CD14-positive monocyte (primary cell): ENCODE results near the gene LPIN2. TPM values are rescaled to one million over a fixed set of nuclear protein-coding genes. Genes with fewer than 3 reads are reported as not detected.
A peak's percentile ranks its signal among the peaks of the same experiment; 100 is the strongest.
"Not testable (repeated sequence)": the region's sequence is repeated elsewhere in the genome, so short reads cannot be mapped to it uniquely, and the experiment has no call there.

Source experiments
- DNase-seq, 3 donors: peaks; one replicate each; pipeline ENCODE4 v3.0.0-alpha.2; 2011 to 2022
- H2AFZ ChIP-seq: 2 replicates; pipeline ENCODE4 v1.6.0; 2012; ENCODE audit warnings: mild to moderate bottlenecking, low read depth, low read length, inconsistent platforms; ENCODE audit not compliant: insufficient read depth, poor library complexity, severe bottlenecking
- H3K27ac ChIP-seq, 2 donors: 1 replicate in 1 of 2; 2 replicates in 1 of 2; pipeline ENCODE4 v1.5.1; 2012 to 2013; ENCODE audit warnings: low read length in 2 of 2, control low read depth in 1 of 2, inconsistent platforms in 1 of 2, low read depth in 1 of 2, mild to moderate bottlenecking in 1 of 2
- H3K27me3 ChIP-seq, 2 donors: one replicate each; pipeline versions ENCODE4 v1.6.0 to v1.6.1; 2011 to 2013; ENCODE audit warnings: low read length in 2 of 2; ENCODE audit not compliant: control insufficient read depth in 2 of 2, insufficient read depth in 2 of 2
- H3K36me3 ChIP-seq, 2 donors: replicated peaks in 1 of 2; 1 replicate in 1 of 2; 2 replicates in 1 of 2; pipeline versions ENCODE4 v1.5.1 to v1.6.1; 2012 to 2013; ENCODE audit warnings: low read length in 2 of 2, control low read depth in 1 of 2, inconsistent platforms in 1 of 2, mild to moderate bottlenecking in 1 of 2; ENCODE audit not compliant: insufficient read depth in 2 of 2, control insufficient read depth in 1 of 2
- H3K4me1 ChIP-seq, 2 donors: 1 replicate in 1 of 2; 2 replicates in 1 of 2; pipeline versions ENCODE4 v1.5.1 to v1.6.1; 2012 to 2013; ENCODE audit warnings: low read length in 2 of 2, control low read depth in 1 of 2, inconsistent platforms in 1 of 2, mild to moderate bottlenecking in 1 of 2, moderate library complexity in 1 of 2; ENCODE audit not compliant: insufficient read depth in 2 of 2, control insufficient read depth in 1 of 2
- H3K4me2 ChIP-seq: replicated peaks from 2 replicates; pipeline ENCODE3; 2012; ENCODE audit warnings: low read length, moderate library complexity, mild to moderate bottlenecking; ENCODE audit not compliant: poor library complexity, severe bottlenecking; ENCODE audit errors: extremely low read depth
- H3K4me3 ChIP-seq, 3 experiments: fragments of 200-600 bp in 1 of 3; sonication (generic) in 1 of 3; replicated peaks in 1 of 3; 1 replicate in 2 of 3; 2 replicates in 1 of 3; pipeline ENCODE4 v1.5.1; 2011 to 2013; ENCODE audit warnings: low read length in 3 of 3, mild to moderate bottlenecking in 3 of 3, control low read depth in 2 of 3, low read depth in 2 of 3, inconsistent platforms in 1 of 3, moderate library complexity in 1 of 3
- H3K79me2 ChIP-seq: 2 replicates; pipeline ENCODE4 v1.6.0; 2012; ENCODE audit warnings: mild to moderate bottlenecking, control low read depth, inconsistent platforms, low read length, moderate library complexity; ENCODE audit not compliant: insufficient read depth
- H3K9ac ChIP-seq: 2 replicates; pipeline ENCODE4 v1.6.0; 2017; ENCODE audit warnings: low read length, mild to moderate bottlenecking; ENCODE audit not compliant: insufficient read depth, poor library complexity, severe bottlenecking
- H3K9me3 ChIP-seq, 2 donors: replicated peaks in 1 of 2; 1 replicate in 1 of 2; 2 replicates in 1 of 2; pipeline versions ENCODE4 v1.5.1 to v1.6.1; 2012 to 2013; ENCODE audit warnings: low read length in 2 of 2, control low read depth in 1 of 2; ENCODE audit not compliant: control insufficient read depth in 1 of 2, insufficient read depth in 1 of 2
- H4K20me1 ChIP-seq: 2 replicates; pipeline ENCODE4 v1.6.0; 2012; ENCODE audit warnings: mild to moderate bottlenecking, low read length, control low read depth, moderate library complexity; ENCODE audit not compliant: insufficient read depth
- H3K27ac Mint-ChIP-seq, 7 donors: one replicate each; pipeline ENCODE4 v1.8.0; 2020; ENCODE audit warnings: mild to moderate bottlenecking in 7 of 7, mixed read lengths in 7 of 7, moderate library complexity in 6 of 7, inconsistent platforms in 2 of 7
- H3K27me3 Mint-ChIP-seq, 3 donors: one replicate each; pipeline ENCODE4 v1.8.0; 2021 to 2022; ENCODE audit warnings: low read depth in 3 of 3, mild to moderate bottlenecking in 3 of 3, mixed read lengths in 3 of 3, moderate library complexity in 3 of 3, inconsistent platforms in 1 of 3
- H3K36me3 Mint-ChIP-seq, 2 donors: one replicate each; pipeline ENCODE4 v1.8.0; 2020; ENCODE audit warnings: mixed read lengths in 2 of 2, inconsistent platforms in 1 of 2, mild to moderate bottlenecking in 1 of 2
- H3K4me1 Mint-ChIP-seq: one replicate; pipeline ENCODE4 v1.8.0; 2020; ENCODE audit warnings: mild to moderate bottlenecking, mixed read lengths
- H3K4me3 Mint-ChIP-seq, 2 donors: one replicate each; pipeline ENCODE4 v1.8.0; 2020; ENCODE audit warnings: mild to moderate bottlenecking in 2 of 2, mixed read lengths in 2 of 2, moderate library complexity in 1 of 2
- H3K9me3 Mint-ChIP-seq, 7 donors: one replicate each; pipeline ENCODE4 v1.8.0; 2020 to 2022; ENCODE audit warnings: mixed read lengths in 7 of 7, mild to moderate bottlenecking in 6 of 7, moderate library complexity in 6 of 7, inconsistent platforms in 2 of 7
- CTCF ChIP-seq: fragments of 200-600 bp; IDR thresholded peaks from one replicate; pipeline ENCODE4 v1.8.0; 2022; ENCODE audit warnings: antibody characterized with exemption, mild to moderate bottlenecking
- WGBS: methylation state at CpG from one replicate; pipeline ENCODE4 v1.1.5; 2013; ENCODE audit warnings: missing lambda C conversion rate; ENCODE audit not compliant: insufficient coverage; 5-methylcytosine and 5-hydroxymethylcytosine counted together
- intact Hi-C, 2 donors: fragments of 100-400 bp; cut with micrococcal nuclease; formaldehyde crosslinking; loops; one replicate each; pipeline versions ENCODE4 v1.15.0 to v1.15.1; 2023
- polyA plus RNA-seq, 3 donors: library from polyadenylated mRNA; depleted of rRNA in 1 of 3; unstranded in 2 of 3; stranded (reverse) in 1 of 3; fragments of 300-500 nt in 2 of 3; fragments of >200 nt in 1 of 3; fragmentation: Illumina TruSeq in 2 of 3; gene quantifications; 1 replicate in 2 of 3; 2 replicates in 1 of 3; pipeline ENCODE4 v1.2.3, GENCODE V29; 2012 to 2021

Gene LPIN2
- polyA plus RNA-seq, 3 donors, result 9.3 to 16.3 (median 10.3) TPM

- H2AFZ ChIP-seq, result no peak overlapping the region
- H3K27me3 ChIP-seq, result no peaks in the 10 kb centered on the region
- H3K27ac Mint-ChIP-seq, result peak overlapping the region in 1 of 7 donors; percentile 80
- no peak for DNase-seq
- peaks cover 8 to 34% of the 10 kb centered on the region in 2 donors for H3K36me3 ChIP-seq
- H3K4me1 Mint-ChIP-seq, result peaks cover 27% of the 10 kb centered on the region
- no peak overlapping the region for H3K9ac ChIP-seq
- peaks cover 39 to 52% of the 10 kb centered on the region in 2 donors for H3K36me3 Mint-ChIP-seq
- TF ChIP-seq CTCF, result no peak
- intact Hi-C loops, result no loop called here
- no peak overlapping the region for H3K4me2 ChIP-seq
- H3K4me3 Mint-ChIP-seq, result no peak overlapping the region
- peaks cover 56% of the 10 kb centered on the region for H4K20me1 ChIP-seq
- peaks cover 2 to 10% (median 4%) of the 10 kb centered on the region in 7 donors for H3K9me3 Mint-ChIP-seq
- no peak overlapping the region for H3K4me3 ChIP-seq
- WGBS, result 100% methylated on average over 2 of the region's 6 CpGs
- peaks cover 64% of the 10 kb centered on the region for H3K79me2 ChIP-seq
- no peak overlapping the region for H3K27ac ChIP-seq
- no peaks in the 10 kb centered on the region for H3K27me3 Mint-ChIP-seq
- H3K9me3 ChIP-seq, result peaks cover 0 to 5% of the 10 kb centered on the region in 2 donors
- H3K4me1 ChIP-seq, result peaks cover 26 to 27% of the 10 kb centered on the region in 2 donors
Observed at GRCh38 chr18:3005462-3005861, 7.5 kb downstream of the LPIN2 start.

- peaks cover 8 to 34% of the 10 kb centered on the region in 2 donors for H3K36me3 ChIP-seq
- H3K9me3 ChIP-seq, H3K4me3 Mint-ChIP-seq, H3K4me2 ChIP-seq, H3K27ac Mint-ChIP-seq, DNase-seq, H3K9ac ChIP-seq, H3K4me3 ChIP-seq, H3K27me3 Mint-ChIP-seq, H3K27ac ChIP-seq, intact Hi-C loops, H2AFZ ChIP-seq, H3K9me3 Mint-ChIP-seq, H3K27me3 ChIP-seq: not testable (repeated sequence)
- peaks cover 62% of the 10 kb centered on the region for H4K20me1 ChIP-seq
- peaks cover 14 to 16% of the 10 kb centered on the region in 2 donors for H3K4me1 ChIP-seq
- H3K79me2 ChIP-seq, result peaks cover 64% of the 10 kb centered on the region
- 100% methylated on average over 4 of the region's 8 CpGs for WGBS
- Mint-ChIP-seq H3K4me1 (peaks cover 23% of the 10 kb centered on the region), H3K36me3 (peaks cover 36 to 50% of the 10 kb centered on the region in 2 donors)
Observed at GRCh38 chr18:3003766-3004165, 9.2 kb downstream of the LPIN2 start.
